ENCODE data around the gene DNAJA2.
"Not testable (repeated sequence)": the region's sequence is repeated elsewhere in the genome, so short reads cannot be mapped to it uniquely, and the experiment has no call there.

Gene DNAJA2

GRCh38 chr16:46973207-46973995 lies at the start of gene DNAJA2:
Gene DNAJA2, minus strand, starts transcription at chr16:46973674. Its CDS starts 102 bp downstream, at chr16:46973572.
- peak; percentile 95 for DNase-seq (ENCODE audit: low spot score)

GRCh38 chr16:47019568-47019967 lies 46.1 kb upstream of the DNAJA2 start:
- DNase-seq (ENCODE audit: low spot score) = no peak

GRCh38 chr16:47018223-47018891 lies 44.9 kb upstream of the DNAJA2 start:
- DNase-seq (ENCODE audit: low spot score) = peak; percentile 12

- DNase-seq (ENCODE audit: low spot score) = no peak
These were observed 44.2 kb upstream of the DNAJA2 start for GRCh38 chr16:47017636-47018035.

GRCh38 chr16:47016700-47017133 lies 43.2 kb upstream of the DNAJA2 start:
- DNase-seq (ENCODE audit: low spot score) = no peak

GRCh38 chr16:47013910-47014309 lies 40.4 kb upstream of the DNAJA2 start:
- no peak for DNase-seq (ENCODE audit: low spot score)

GRCh38 chr16:47013172-47013571 lies 39.7 kb upstream of the DNAJA2 start:
- no peak for DNase-seq (ENCODE audit: low spot score)

- not testable (repeated sequence) for DNase-seq (ENCODE audit: low spot score)
These were observed 37.3 kb upstream of the DNAJA2 start for GRCh38 chr16:47010812-47011211.

GRCh38 chr16:47008612-47009011 lies 35.1 kb upstream of the DNAJA2 start:
- no peak for DNase-seq (ENCODE audit: low spot score)

GRCh38 chr16:47008174-47008573 lies 34.7 kb upstream of the DNAJA2 start:
- no peak for DNase-seq (ENCODE audit: low spot score)

GRCh38 chr16:47004652-47005051 lies 31.2 kb upstream of the DNAJA2 start:
- no peak for DNase-seq (ENCODE audit: low spot score)

GRCh38 chr16:47000066-47000465 lies 26.6 kb upstream of the DNAJA2 start:
- not testable (repeated sequence) for DNase-seq (ENCODE audit: low spot score)

GRCh38 chr16:46997844-46998243 lies 24.4 kb upstream of the DNAJA2 start:
- DNase-seq (ENCODE audit: low spot score) = no peak

GRCh38 chr16:46996952-46997458 lies 23.5 kb upstream of the DNAJA2 start:
- DNase-seq (ENCODE audit: low spot score) = no peak

- DNase-seq (ENCODE audit: low spot score) = no peak
These were observed 22.9 kb upstream of the DNAJA2 start for GRCh38 chr16:46996391-46996790.

- DNase-seq (ENCODE audit: low spot score) = no peak
These were observed 18.5 kb upstream of the DNAJA2 start for GRCh38 chr16:46991729-46992704.

- DNase-seq (ENCODE audit: low spot score) = no peak
These were observed 13.4 kb upstream of the DNAJA2 start for GRCh38 chr16:46986896-46987295.

- no peak for DNase-seq (ENCODE audit: low spot score)
These were observed 13.0 kb upstream of the DNAJA2 start for GRCh38 chr16:46986438-46986837.

GRCh38 chr16:46982335-46982734 lies 8.9 kb upstream of the DNAJA2 start:
- DNase-seq (ENCODE audit: low spot score) = no peak

- DNase-seq (ENCODE audit: low spot score) = no peak
These were observed 7.5 kb upstream of the DNAJA2 start for GRCh38 chr16:46980926-46981325.

GRCh38 chr16:46976550-46976949 lies 3.1 kb upstream of the DNAJA2 start:
- no peak for DNase-seq (ENCODE audit: low spot score)

- DNase-seq (ENCODE audit: low spot score) = no peak
These were observed 2.5 kb upstream of the DNAJA2 start for GRCh38 chr16:46975908-46976470.

Measured in AG08395 (cell line).